HG03039 (cell line): ENCODE results near the gene RBM38.

Experiments used
- ATAC-seq: cut with Tn5 transposase; IDR thresholded peaks from one replicate; pipeline ENCODE4 v1.9.1; 2021; ENCODE audit warnings: mild to moderate bottlenecking, moderate library complexity; ENCODE audit not compliant: unreplicated experiment

The RBM38 gene

GRCh38 chr20:57389695-57390603 lies 1.2 kb upstream of the RBM38 start:
- ATAC-seq, result no peak

- ATAC-seq, result peak; percentile 14
These were observed 474 bp downstream of the RBM38 start for GRCh38 chr20:57391439-57392301.

GRCh38 chr20:57392512-57393271 lies 1.5 kb downstream of the RBM38 start:
- ATAC-seq, result no peak

GRCh38 chr20:57393321-57394120 lies 2.3 kb downstream of the RBM38 start:
- no peak for ATAC-seq

- ATAC-seq, result no peak
These were observed 3.2 kb downstream of the RBM38 start for GRCh38 chr20:57394121-57395082.

- ATAC-seq, result no peak
These were observed 4.1 kb downstream of the RBM38 start for GRCh38 chr20:57395111-57395966.

- ATAC-seq, result no peak
These were observed 5.2 kb downstream of the RBM38 start for GRCh38 chr20:57396212-57396983.

- ATAC-seq, result no peak
These were observed 5.9 kb downstream of the RBM38 start for GRCh38 chr20:57396984-57397692.

- ATAC-seq, result no peak
These were observed 6.5 kb downstream of the RBM38 start for GRCh38 chr20:57397693-57398108.

- ATAC-seq, result peak; percentile 51
These were observed 7.1 kb downstream of the RBM38 start for GRCh38 chr20:57398231-57398821.

- no peak for ATAC-seq
These were observed 7.8 kb downstream of the RBM38 start for GRCh38 chr20:57398901-57399535.

GRCh38 chr20:57399587-57400155 lies 8.5 kb downstream of the RBM38 start:
- ATAC-seq, result peak; percentile 41

- no peak for ATAC-seq
These were observed 9.1 kb downstream of the RBM38 start for GRCh38 chr20:57400231-57400701.

GRCh38 chr20:57400821-57401564 lies 9.8 kb downstream of the RBM38 start:
- no peak for ATAC-seq

GRCh38 chr20:57401565-57401918 lies 10.3 kb downstream of the RBM38 start:
- ATAC-seq, result no peak
